Cardiac muscle cell (in vitro differentiated cells and primary cell): ENCODE results near the gene KLHDC7B. TPM values are rescaled to one million over a fixed set of nuclear protein-coding genes. Genes with fewer than 3 reads are reported as not detected.

Experiments
- DNase-seq, 2 donors: peaks; one replicate each; pipeline versions ENCODE4 v3.0.0 to v3.0.0-alpha.2; 2010 to 2017; ENCODE audit warnings: low read depth in 1 of 2, low spot score in 1 of 2
- H3K27ac ChIP-seq: fragments of 200-600 bp; sonication (generic); 2 replicates; pipeline ENCODE4 v1.5.1; 2016
- H3K27me3 ChIP-seq: fragments of 200-600 bp; sonication (generic); 2 replicates; pipeline ENCODE4 v1.6.0; 2016; ENCODE audit warnings: control low read depth
- H3K36me3 ChIP-seq: fragments of 200-600 bp; sonication (generic); 2 replicates; pipeline ENCODE4 v1.5.1; 2016; ENCODE audit warnings: control low read depth
- H3K4me1 ChIP-seq: fragments of 200-600 bp; sonication (generic); 2 replicates; pipeline ENCODE4 v1.8.1; 2017; ENCODE audit warnings: low read depth, mild to moderate bottlenecking, mixed run types
- H3K4me3 ChIP-seq: fragments of 200-600 bp; sonication (generic); 2 replicates; pipeline ENCODE4 v1.5.1; 2016; ENCODE audit warnings: mild to moderate bottlenecking
- H3K9me3 ChIP-seq: fragments of 200-600 bp; sonication (generic); 2 replicates; pipeline ENCODE4 v1.5.1; 2017; ENCODE audit warnings: low read depth, mild to moderate bottlenecking, control low read depth
- polyA plus RNA-seq: library from polyadenylated mRNA; unstranded; fragments of >200 nt; fragmentation: Nextera tagmentation; extraction: Ambion mirVana; gene quantifications from 2 replicates; pipeline ENCODE4 v1.2.1, GENCODE V29; 2016
- total RNA-seq: library from RNA; depleted of rRNA; stranded (reverse); fragments of >200 nt; gene quantifications from 2 replicates; pipeline ENCODE4 v1.2.3, GENCODE V29; 2016
- TF ChIP-seq, protein P1 (sequence below): IDR thresholded peaks from 2 replicates; pipeline ENCODE4 v1.5.1; 2012; ENCODE audit warnings: low read depth, mild to moderate bottlenecking, low read length

KLHDC7B gene
- total and polyA plus RNA-seq, 2 experiments from 2014 or later: 0.18 to 0.45 TPM

DNA sequence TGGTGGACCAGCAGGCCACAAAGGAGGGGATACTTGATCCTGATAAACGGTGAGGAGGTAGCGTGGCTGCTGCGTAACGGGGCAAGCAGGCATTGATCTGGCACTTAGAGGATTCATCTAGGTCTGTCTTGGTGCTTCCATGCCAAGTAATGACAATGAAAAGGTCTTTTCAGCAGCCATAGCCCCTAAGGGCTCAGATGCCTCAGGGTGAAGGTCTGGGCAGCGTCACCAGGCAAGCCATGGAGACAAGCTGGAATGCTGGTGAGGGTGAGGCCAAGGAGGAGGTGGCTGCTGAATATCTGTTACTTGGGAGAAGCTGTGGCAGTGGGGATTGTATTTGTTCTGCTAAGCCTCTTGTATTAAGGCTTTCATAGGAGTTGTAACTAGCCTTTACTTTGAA lies 41.7 kb downstream of the KLHDC7B start:
- no peak for DNase-seq
- H3K4me1 ChIP-seq: peaks cover 4% of the 10 kb centered on the region
- TF ChIP-seq, protein P1, sequence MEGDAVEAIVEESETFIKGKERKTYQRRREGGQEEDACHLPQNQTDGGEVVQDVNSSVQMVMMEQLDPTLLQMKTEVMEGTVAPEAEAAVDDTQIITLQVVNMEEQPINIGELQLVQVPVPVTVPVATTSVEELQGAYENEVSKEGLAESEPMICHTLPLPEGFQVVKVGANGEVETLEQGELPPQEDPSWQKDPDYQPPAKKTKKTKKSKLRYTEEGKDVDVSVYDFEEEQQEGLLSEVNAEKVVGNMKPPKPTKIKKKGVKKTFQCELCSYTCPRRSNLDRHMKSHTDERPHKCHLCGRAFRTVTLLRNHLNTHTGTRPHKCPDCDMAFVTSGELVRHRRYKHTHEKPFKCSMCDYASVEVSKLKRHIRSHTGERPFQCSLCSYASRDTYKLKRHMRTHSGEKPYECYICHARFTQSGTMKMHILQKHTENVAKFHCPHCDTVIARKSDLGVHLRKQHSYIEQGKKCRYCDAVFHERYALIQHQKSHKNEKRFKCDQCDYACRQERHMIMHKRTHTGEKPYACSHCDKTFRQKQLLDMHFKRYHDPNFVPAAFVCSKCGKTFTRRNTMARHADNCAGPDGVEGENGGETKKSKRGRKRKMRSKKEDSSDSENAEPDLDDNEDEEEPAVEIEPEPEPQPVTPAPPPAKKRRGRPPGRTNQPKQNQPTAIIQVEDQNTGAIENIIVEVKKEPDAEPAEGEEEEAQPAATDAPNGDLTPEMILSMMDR: no peak
- no peak overlapping the region for H3K4me3 ChIP-seq
- no peaks in the 10 kb centered on the region for H3K9me3 ChIP-seq
- H3K27ac ChIP-seq: no peak overlapping the region
- H3K27me3 ChIP-seq: no peaks in the 10 kb centered on the region
- no peaks in the 10 kb centered on the region for H3K36me3 ChIP-seq

DNA sequence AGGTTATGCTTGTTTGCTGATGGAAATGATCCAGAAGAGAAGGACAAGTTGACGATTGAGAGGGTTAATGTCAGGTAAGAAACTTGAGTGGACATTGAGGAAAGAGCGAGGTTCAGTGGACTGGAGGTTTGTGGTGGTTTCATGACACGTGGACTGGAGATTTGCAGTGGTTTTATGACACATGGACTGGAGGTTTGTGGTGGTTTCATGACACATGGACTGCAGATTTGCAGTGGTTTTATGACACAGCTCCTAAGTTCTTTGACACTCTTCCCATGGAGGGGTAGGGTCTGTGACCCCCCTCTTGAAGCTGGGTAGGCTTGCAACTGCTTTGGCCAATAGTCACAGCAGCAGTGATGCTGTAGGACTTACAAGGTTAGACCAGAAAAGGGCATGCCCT lies 49.5 kb downstream of the KLHDC7B start:
- Histone ChIP-seq H3K9me3 (no peaks in the 10 kb centered on the region), H3K27ac (no peak overlapping the region), H3K4me1 (no peaks in the 10 kb centered on the region), H3K36me3 (no peaks in the 10 kb centered on the region), H3K27me3 (peaks cover 10% of the 10 kb centered on the region), H3K4me3 (no peak overlapping the region)
- TF ChIP-seq, protein P1: no peak
- DNase-seq: no peak

DNA sequence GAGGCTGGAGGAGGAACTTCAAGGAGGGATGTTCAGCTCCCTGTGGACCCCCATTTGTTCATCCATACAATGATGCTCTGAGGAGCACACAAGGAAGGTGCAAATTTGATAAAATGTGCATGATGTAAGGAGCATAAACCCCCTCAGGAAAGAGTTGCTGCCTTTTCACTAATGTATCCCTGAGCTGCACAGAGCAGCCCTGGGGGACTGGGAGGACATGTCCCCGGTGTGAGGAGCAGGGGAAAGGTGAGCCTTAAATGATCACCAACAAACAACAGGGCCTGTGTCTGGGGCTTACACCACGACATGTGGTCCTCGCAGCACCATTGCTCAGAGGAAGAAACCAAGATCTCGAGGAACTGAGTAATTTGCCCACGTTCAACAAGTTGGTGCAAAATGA lies 51.4 kb downstream of the KLHDC7B start:
- no peak for DNase-seq
- H3K27me3 ChIP-seq: peaks cover 28% of the 10 kb centered on the region
- TF ChIP-seq, protein P1: no peak

DNA sequence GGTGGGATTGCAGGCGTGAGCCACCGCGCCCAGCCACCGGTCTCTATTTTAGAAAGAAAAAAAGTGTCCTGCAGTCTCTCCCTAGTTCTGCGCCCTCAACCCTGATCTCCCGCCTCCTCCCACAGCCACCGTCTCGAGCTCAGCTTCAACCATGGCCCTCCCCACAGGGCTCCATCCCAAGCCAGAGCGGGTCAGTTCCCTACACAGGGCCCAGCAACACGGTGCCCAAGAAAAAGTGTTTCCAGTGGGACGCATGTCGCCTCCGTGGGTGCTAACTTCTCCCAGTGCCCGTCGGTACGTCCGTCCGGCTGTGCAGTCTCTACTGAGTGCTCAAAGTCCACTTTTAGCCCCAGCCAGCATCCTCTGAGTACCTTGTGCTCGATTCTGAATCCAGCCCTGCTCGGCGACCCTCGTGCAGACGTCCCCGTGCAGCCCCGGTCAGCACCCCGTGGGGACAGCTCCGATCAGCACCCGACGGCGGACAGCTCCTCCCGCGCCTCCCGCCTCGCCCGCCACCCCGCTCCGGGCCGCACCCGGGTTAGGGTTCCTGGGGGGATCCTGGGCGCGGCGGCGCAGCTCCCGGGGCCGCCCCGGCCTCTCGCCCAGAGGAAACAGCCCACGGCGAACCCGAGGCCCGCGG lies 54.2 kb downstream of the KLHDC7B start:
- peak; percentile 46 to 82 for DNase-seq
- Histone ChIP-seq H3K4me3 (peak overlapping the region; percentile 34), H3K27ac (no peak overlapping the region), H3K9me3 (no peaks in the 10 kb centered on the region), H3K27me3 (peaks cover 55% of the 10 kb centered on the region), H3K4me1 (no peaks in the 10 kb centered on the region), H3K36me3 (no peaks in the 10 kb centered on the region)
- TF ChIP-seq, protein P1: no peak

More for the DNA sequence above, 51.4 kb downstream of the KLHDC7B start:
- no peak overlapping the region for H3K4me3 ChIP-seq
- H3K9me3 ChIP-seq: no peaks in the 10 kb centered on the region
- H3K4me1 ChIP-seq: no peaks in the 10 kb centered on the region
- H3K27ac ChIP-seq: no peak overlapping the region
- H3K36me3 ChIP-seq: no peaks in the 10 kb centered on the region

DNA sequence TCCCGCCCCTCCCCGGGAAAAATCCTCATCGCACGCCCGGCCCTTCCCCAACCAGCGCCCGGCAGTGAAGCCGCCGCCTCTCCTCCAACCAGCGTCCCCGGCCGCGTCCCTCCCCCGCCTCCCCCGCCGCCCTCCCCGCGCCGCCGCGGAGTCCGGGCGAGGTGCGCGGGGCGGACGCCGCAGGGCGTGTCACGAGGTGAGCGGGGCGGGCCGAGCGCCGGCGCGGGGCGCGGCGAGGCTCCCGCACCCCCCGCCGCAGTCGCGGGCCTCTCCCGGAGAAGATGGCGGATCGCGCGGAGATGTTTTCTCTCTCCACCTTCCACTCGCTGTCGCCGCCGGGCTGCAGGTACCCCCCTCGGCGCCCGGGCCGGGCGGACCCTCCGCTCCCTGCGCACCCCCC lies 54.8 kb downstream of the KLHDC7B start, which contains the start of gene MAPK8IP2:
MAPK8IP2 (plus strand) TSS at position 256 of the 400 bp plus-strand sequence; CDS start at position 282, 26 bp downstream.
- Histone ChIP-seq H3K4me1 (no peaks in the 10 kb centered on the region), H3K36me3 (no peaks in the 10 kb centered on the region), H3K9me3 (no peaks in the 10 kb centered on the region), H3K27me3 (peaks cover 61% of the 10 kb centered on the region), H3K27ac (no peak within 1 kb of the TSS), H3K4me3 (peak within 1 kb of the TSS; percentile 34)
- TF ChIP-seq, protein P1: no peak
- peak in 1 of 2 donors; percentile 24 for DNase-seq

Other genes with a start within 250 kb of the KLHDC7B start
- gene PLXNB2, start 238.3 kb upstream of the KLHDC7B start, total RNA-seq: 142 and 195 TPM in 2 replicates
- 77.0 and 83.2 TPM in 2 replicates for gene PLXNB2, start 238.3 kb upstream of the KLHDC7B start, polyA plus RNA-seq
- 7.0 and 7.9 TPM in 2 replicates for gene DENND6B, start 218.9 kb upstream of the KLHDC7B start, total RNA-seq
- 10.6 and 13.3 TPM in 2 replicates for gene DENND6B, start 218.9 kb upstream of the KLHDC7B start, polyA plus RNA-seq
- 78.6 and 88.4 TPM in 2 replicates for gene PPP6R2, start 202.6 kb upstream of the KLHDC7B start, total RNA-seq
- 39.8 and 41.4 TPM in 2 replicates for gene PPP6R2, start 202.6 kb upstream of the KLHDC7B start, polyA plus RNA-seq
- gene SBF1, start 70.9 kb upstream of the KLHDC7B start, total RNA-seq: 75.9 and 111 TPM in 2 replicates
- gene SBF1, start 70.9 kb upstream of the KLHDC7B start, polyA plus RNA-seq: 39.1 and 47.4 TPM in 2 replicates
- 0.39 and 1.6 TPM in 2 replicates for gene ADM2, start 64.4 kb upstream of the KLHDC7B start, total RNA-seq
- 0.10 TPM in 1 of 2 replicates, not detected in the other for gene ADM2, start 64.4 kb upstream of the KLHDC7B start, polyA plus RNA-seq
- gene MIOX, start 59.0 kb upstream of the KLHDC7B start, total RNA-seq: not detected in 2 replicates
- not detected in 2 replicates for gene MIOX, start 59.0 kb upstream of the KLHDC7B start, polyA plus RNA-seq
- gene LMF2, start 38.2 kb upstream of the KLHDC7B start, total RNA-seq: 79.9 and 91.7 TPM in 2 replicates
- 72.9 and 82.9 TPM in 2 replicates for gene LMF2, start 38.2 kb upstream of the KLHDC7B start, polyA plus RNA-seq
- gene NCAPH2, start 37.7 kb upstream of the KLHDC7B start, total RNA-seq: 50.3 and 55.0 TPM in 2 replicates
- 47.0 and 59.4 TPM in 2 replicates for gene NCAPH2, start 37.7 kb upstream of the KLHDC7B start, polyA plus RNA-seq
- 4.1 TPM in 1 of 2 replicates, not detected in the other for gene SCO2, start 20.3 kb upstream of the KLHDC7B start, total RNA-seq
- 0.84 and 10.5 TPM in 2 replicates for gene SCO2, start 20.3 kb upstream of the KLHDC7B start, polyA plus RNA-seq
- gene TYMP, start 15.9 kb upstream of the KLHDC7B start, total RNA-seq: 2.6 and 7.8 TPM in 2 replicates
- gene TYMP, start 15.9 kb upstream of the KLHDC7B start, polyA plus RNA-seq: 10.0 and 17.7 TPM in 2 replicates
- not detected in 2 replicates for gene SYCE3, start 17.0 kb downstream of the KLHDC7B start, total RNA-seq
- gene SYCE3, start 17.0 kb downstream of the KLHDC7B start, polyA plus RNA-seq: 3.8 TPM in 1 of 2 replicates, not detected in the other
- gene CPT1B, start 32.5 kb downstream of the KLHDC7B start, total RNA-seq: 25.7 and 39.1 TPM in 2 replicates
- 53.1 and 58.7 TPM in 2 replicates for gene CPT1B, start 32.5 kb downstream of the KLHDC7B start, polyA plus RNA-seq
- 54.6 and 73.4 TPM in 2 replicates for gene CHKB, start 37.0 kb downstream of the KLHDC7B start, total RNA-seq
- 100 and 134 TPM in 2 replicates for gene CHKB, start 37.0 kb downstream of the KLHDC7B start, polyA plus RNA-seq
- gene MAPK8IP2, start 54.9 kb downstream of the KLHDC7B start, total RNA-seq: 1.7 and 2.4 TPM in 2 replicates
- gene MAPK8IP2, start 54.9 kb downstream of the KLHDC7B start, polyA plus RNA-seq: 0.35 and 0.42 TPM in 2 replicates
- gene ARSA, start 82.3 kb downstream of the KLHDC7B start, total RNA-seq: 53.1 and 58.1 TPM in 2 replicates
- 16.4 and 16.8 TPM in 2 replicates for gene ARSA, start 82.3 kb downstream of the KLHDC7B start, polyA plus RNA-seq
- gene SHANK3, start 126.9 kb downstream of the KLHDC7B start, total RNA-seq: 10.9 and 14.4 TPM in 2 replicates
- 3.3 and 4.1 TPM in 2 replicates for gene SHANK3, start 126.9 kb downstream of the KLHDC7B start, polyA plus RNA-seq
- gene ACR, start 192.3 kb downstream of the KLHDC7B start, total RNA-seq: 0.07 and 0.77 TPM in 2 replicates
- gene ACR, start 192.3 kb downstream of the KLHDC7B start, polyA plus RNA-seq: not detected in 2 replicates
- 13.0 and 16.8 TPM in 2 replicates for gene RABL2B, start 237.7 kb downstream of the KLHDC7B start, total RNA-seq
- gene RABL2B, start 237.7 kb downstream of the KLHDC7B start, polyA plus RNA-seq: 33.0 and 37.0 TPM in 2 replicates